ENCODE measurements around the gene TIGD3. TPM values are rescaled to one million over a fixed set of nuclear protein-coding genes. Genes with fewer than 3 reads are reported as not detected.

Gene TIGD3
- total RNA-seq, 1 donor from 2014 or later: 1.2 TPM

DNA sequence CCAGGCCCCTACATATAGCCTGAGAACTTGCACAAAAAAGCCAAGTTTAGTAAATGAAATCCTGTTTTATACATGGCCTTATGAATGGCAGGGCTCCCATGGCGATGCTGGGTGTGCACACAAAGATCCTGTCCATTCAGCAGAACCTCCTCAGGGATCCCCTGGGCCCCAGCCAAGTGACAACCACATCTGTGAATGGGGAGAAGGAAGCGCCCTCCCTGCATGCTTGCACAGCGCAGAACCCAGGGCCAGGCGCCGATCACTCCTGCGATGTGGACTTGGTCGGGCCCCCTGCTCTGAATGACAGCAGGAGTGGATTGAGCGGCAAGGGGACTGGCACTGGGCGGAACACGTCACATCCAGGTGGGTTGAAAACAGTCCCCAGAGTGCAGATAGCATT is 44.3 kb upstream of the TIGD3 start:
- no peak for DNase-seq (ENCODE audit: extremely low spot score, unreplicated experiment)
- Mint-ChIP-seq H3K36me3 (peaks cover under 1% of the 10 kb centered on the region), H3K27me3 (peaks cover 9% of the 10 kb centered on the region), H3K27ac (no peak overlapping the region), H3K4me1 (ENCODE audit: unreplicated experiment) (peaks cover 29% of the 10 kb centered on the region), H3K4me3 (no peak overlapping the region), H3K9me3 (no peaks in the 10 kb centered on the region)
- TF ChIP-seq CTCF (conservative IDR thresholded peaks at IDR 0.05): no peak

DNA sequence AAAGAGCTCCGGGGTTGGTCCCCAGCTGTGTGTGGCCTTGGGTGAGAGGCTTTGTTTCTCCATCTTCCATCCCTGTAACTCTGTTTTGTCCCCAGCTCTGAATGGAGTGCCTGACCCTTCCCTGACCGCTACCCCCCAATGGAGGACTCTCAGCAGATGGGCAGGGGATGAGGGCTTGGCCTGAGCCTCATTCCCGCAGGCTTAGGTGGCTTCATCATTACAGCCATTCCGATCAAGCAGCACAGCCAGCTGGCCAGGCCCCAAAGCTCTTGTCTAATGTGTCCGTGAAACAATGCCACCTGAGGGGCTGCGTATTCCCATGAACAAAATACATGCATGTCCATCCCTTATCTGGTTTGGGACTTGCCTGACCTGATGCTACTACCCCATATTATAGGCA is 43.8 kb upstream of the TIGD3 start:
- Mint-ChIP-seq H3K36me3 (no peaks in the 10 kb centered on the region), H3K27me3 (peaks cover 9% of the 10 kb centered on the region), H3K4me3 (peak overlapping the region; percentile 44)

GRCh38 chr11:65311170-65311678 is 43.3 kb upstream of the TIGD3 start:
- TF ChIP-seq CTCF (conservative IDR thresholded peaks at IDR 0.05): no peak
- Mint-ChIP-seq H3K9me3 (no peaks in the 10 kb centered on the region), H3K27me3 (peaks cover 9% of the 10 kb centered on the region), H3K4me1 (ENCODE audit: unreplicated experiment) (peaks cover 30% of the 10 kb centered on the region), H3K4me3 (peak overlapping the region; percentile 44), H3K27ac (peak overlapping the region; percentile 72), H3K36me3 (no peaks in the 10 kb centered on the region)
- DNase-seq (ENCODE audit: extremely low spot score, unreplicated experiment): no peak

More for the DNA sequence above, 43.8 kb upstream of the TIGD3 start:
- DNase-seq (ENCODE audit: extremely low spot score, unreplicated experiment): no peak
- no peak for TF ChIP-seq CTCF (conservative IDR thresholded peaks at IDR 0.05)
- Mint-ChIP-seq H3K9me3 (no peaks in the 10 kb centered on the region), H3K27ac (peak overlapping the region; percentile 72), H3K4me1 (ENCODE audit: unreplicated experiment) (peaks cover 27% of the 10 kb centered on the region)

- Mint-ChIP-seq H3K4me1 (ENCODE audit: unreplicated experiment) (peaks cover 31% of the 10 kb centered on the region), H3K27ac (peak within 1 kb of the TSS; percentile 72), H3K36me3 (no peaks in the 10 kb centered on the region), H3K27me3 (peaks cover 9% of the 10 kb centered on the region), H3K9me3 (no peaks in the 10 kb centered on the region), H3K4me3 (peak within 1 kb of the TSS; percentile 87)
- no peak for TF ChIP-seq CTCF (conservative IDR thresholded peaks at IDR 0.05)
- DNase-seq (ENCODE audit: extremely low spot score, unreplicated experiment): peak; percentile 85
Measured at GRCh38 chr11:65314501-65315203, 39.9 kb upstream of the TIGD3 start, which contains the start of gene CDC42EP2. CDC42EP2 (plus strand) TSS chr11:65314866; CDS start chr11:65320899, 6,033 bp downstream.

GRCh38 chr11:65315204-65315865 is 39.2 kb upstream of the TIGD3 start:
- H3K27ac Mint-ChIP-seq: peak overlapping the region; percentile 30

More at GRCh38 chr11:65315204-65315865, 39.2 kb upstream of the TIGD3 start:
- TF ChIP-seq CTCF (conservative IDR thresholded peaks at IDR 0.05): peak; percentile 100
- H3K27me3 Mint-ChIP-seq: peaks cover 9% of the 10 kb centered on the region
- peak overlapping the region; percentile 87 for H3K4me3 Mint-ChIP-seq
- DNase-seq (ENCODE audit: extremely low spot score, unreplicated experiment): peak; percentile 92
- no peaks in the 10 kb centered on the region for H3K36me3 Mint-ChIP-seq
- H3K9me3 Mint-ChIP-seq: no peaks in the 10 kb centered on the region
- peaks cover 31% of the 10 kb centered on the region for H3K4me1 Mint-ChIP-seq (ENCODE audit: unreplicated experiment)

Measured in type B pancreatic cell (in vitro differentiated cells).